Endothelial cell (in vitro differentiated cells): ENCODE data around the gene CPOX. TPM values are rescaled to one million over a fixed set of nuclear protein-coding genes. Genes with fewer than 3 reads are reported as not detected.

Source experiments
- DNase-seq: peaks from one replicate; pipeline ENCODE4 v3.0.0; 2021; ENCODE audit warnings: low spot score
- H3K27ac Mint-ChIP-seq: one replicate; pipeline ENCODE4 v1.8.0; 2021; ENCODE audit warnings: mixed read lengths, inconsistent platforms; ENCODE audit not compliant: unreplicated experiment
- H3K27me3 Mint-ChIP-seq: one replicate; pipeline ENCODE4 v1.8.0; 2021; ENCODE audit warnings: mild to moderate bottlenecking, moderate library complexity, mixed read lengths, inconsistent platforms; ENCODE audit not compliant: unreplicated experiment
- H3K36me3 Mint-ChIP-seq: one replicate; pipeline ENCODE4 v1.8.0; 2021; ENCODE audit warnings: mild to moderate bottlenecking, low read depth, mixed read lengths, inconsistent platforms; ENCODE audit not compliant: unreplicated experiment
- H3K4me1 Mint-ChIP-seq: one replicate; pipeline ENCODE4 v1.8.0; 2021; ENCODE audit warnings: mild to moderate bottlenecking, mixed read lengths, inconsistent platforms; ENCODE audit not compliant: unreplicated experiment
- H3K4me3 Mint-ChIP-seq: one replicate; pipeline ENCODE4 v1.8.0; 2021; ENCODE audit warnings: mild to moderate bottlenecking, mixed read lengths, inconsistent platforms; ENCODE audit not compliant: unreplicated experiment
- H3K9me3 Mint-ChIP-seq: one replicate; pipeline ENCODE4 v1.8.0; 2021; ENCODE audit warnings: mixed read lengths, inconsistent platforms; ENCODE audit not compliant: unreplicated experiment
- CTCF ChIP-seq: fragments of 200-600 bp; sonication (generic); IDR thresholded peaks from one replicate; pipeline ENCODE4 v1.5.0; 2021; ENCODE audit warnings: antibody characterized with exemption; ENCODE audit not compliant: unreplicated experiment
- total RNA-seq: library from RNA; stranded (reverse); fragmentation: NEBNext Ultra II Directional; extraction: Animal tissue kit (Norgen Biotek cat#: 25700); gene quantifications from one replicate; pipeline ENCODE4 v1.2.1, GENCODE V29; 2021; ENCODE audit not compliant: unreplicated experiment

Gene CPOX
- total RNA-seq, 1 donor from 2014 or later, result 21.5 TPM

- Mint-ChIP-seq H3K4me3 (no peak within 1 kb of the TSS), H3K9me3 (no peaks in the 10 kb centered on the region), H3K27me3 (no peaks in the 10 kb centered on the region), H3K27ac (no peak within 1 kb of the TSS), H3K36me3 (no peaks in the 10 kb centered on the region), H3K4me1 (no peaks in the 10 kb centered on the region)
- no peak for DNase-seq
- no peak for TF ChIP-seq CTCF
Measured at GRCh38 chr3:98531622-98532274, 61.7 kb downstream of the CPOX start, which contains the start of gene GPR15. Gene GPR15 (plus strand): TSS chr3:98531978. CDS start chr3:98532034, 56 bp downstream.

DNA sequence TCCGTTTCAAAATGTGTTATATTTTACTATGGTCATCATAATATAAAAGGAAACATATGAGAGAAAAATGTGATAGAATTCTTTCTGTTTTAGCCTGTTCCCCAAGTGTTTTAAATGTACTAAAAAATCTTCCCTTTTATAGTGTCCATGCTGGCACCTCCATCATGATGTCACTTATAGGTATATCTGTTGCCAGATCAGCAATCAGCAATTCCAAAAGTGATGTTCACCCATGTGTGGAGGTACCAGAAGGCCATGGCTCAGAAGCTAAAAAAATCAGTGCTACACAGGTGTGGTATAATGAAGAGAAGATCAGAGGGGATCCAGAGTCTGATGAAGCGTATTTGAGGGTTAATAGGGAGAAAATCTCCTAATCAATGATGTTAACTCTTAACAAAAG is 62.7 kb downstream of the CPOX start:
- Mint-ChIP-seq H3K4me1 (no peaks in the 10 kb centered on the region), H3K4me3 (no peak overlapping the region), H3K36me3 (no peaks in the 10 kb centered on the region), H3K9me3 (no peaks in the 10 kb centered on the region), H3K27me3 (no peaks in the 10 kb centered on the region), H3K27ac (no peak overlapping the region)
- DNase-seq, result no peak
- no peak for TF ChIP-seq CTCF

DNA sequence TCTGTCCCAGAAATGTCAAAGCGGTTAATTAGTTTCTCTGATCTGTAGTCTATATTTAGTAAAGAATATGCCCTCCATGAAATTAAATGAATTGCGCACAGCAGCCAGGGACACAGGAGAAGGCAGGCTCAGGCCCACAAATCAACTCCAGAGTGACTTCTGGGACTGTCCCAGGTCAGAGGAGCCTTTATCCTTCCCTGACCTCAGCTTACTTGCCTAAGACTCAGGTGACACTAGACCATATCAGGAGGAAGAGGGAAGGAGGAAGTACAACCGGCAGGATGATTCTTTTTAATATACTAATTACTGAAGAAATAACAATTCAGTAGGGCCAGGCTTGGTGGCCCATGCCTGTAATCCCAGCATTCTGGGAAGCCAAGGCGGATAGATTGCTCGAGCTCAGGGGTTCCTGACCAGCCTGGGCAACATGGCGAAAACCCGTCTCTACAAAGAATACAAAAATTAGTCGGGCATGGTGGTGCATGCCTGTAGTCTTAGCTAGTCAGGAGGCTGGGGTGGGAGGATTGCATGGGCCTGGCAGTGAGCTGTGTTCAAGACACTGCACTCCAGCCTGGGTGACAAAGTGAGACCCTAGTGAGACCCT is 63.5 kb downstream of the CPOX start:
- Mint-ChIP-seq H3K9me3 (no peaks in the 10 kb centered on the region), H3K27me3 (no peaks in the 10 kb centered on the region), H3K4me3 (no peak overlapping the region), H3K36me3 (no peaks in the 10 kb centered on the region), H3K27ac (no peak overlapping the region), H3K4me1 (no peaks in the 10 kb centered on the region)
- TF ChIP-seq CTCF, result no peak
- DNase-seq, result no peak

Other genes with a start within 250 kb of the CPOX start
- not detected for gene OR5K4, start 239.8 kb downstream of the CPOX start, total RNA-seq
- gene OR5K3, start 202.9 kb downstream of the CPOX start, total RNA-seq, result not detected
- gene OR5K1, start 130.4 kb downstream of the CPOX start, total RNA-seq, result not detected
- not detected for gene OR5K2, start 95.9 kb downstream of the CPOX start, total RNA-seq
- gene CLDND1, start 70.7 kb downstream of the CPOX start, total RNA-seq, result 118 TPM
- not detected for gene GPR15, start 61.6 kb downstream of the CPOX start, total RNA-seq
- 6.5 TPM for gene ST3GAL6, start 169.7 kb upstream of the CPOX start, total RNA-seq